Smooth muscle cell of trachea (primary cell): Measurements from ENCODE around the gene CD274. TPM values are rescaled to one million over a fixed set of nuclear protein-coding genes. Genes with fewer than 3 reads are reported as not detected.

Experiments
- total RNA-seq: library from RNA; depleted of rRNA; stranded (reverse); fragments of >200 nt; gene quantifications from 2 replicates; pipeline ENCODE4 v1.2.1, GENCODE V29; 2014

The CD274 gene
- 3.2 and 3.3 TPM in 2 replicates for total RNA-seq

DNA sequence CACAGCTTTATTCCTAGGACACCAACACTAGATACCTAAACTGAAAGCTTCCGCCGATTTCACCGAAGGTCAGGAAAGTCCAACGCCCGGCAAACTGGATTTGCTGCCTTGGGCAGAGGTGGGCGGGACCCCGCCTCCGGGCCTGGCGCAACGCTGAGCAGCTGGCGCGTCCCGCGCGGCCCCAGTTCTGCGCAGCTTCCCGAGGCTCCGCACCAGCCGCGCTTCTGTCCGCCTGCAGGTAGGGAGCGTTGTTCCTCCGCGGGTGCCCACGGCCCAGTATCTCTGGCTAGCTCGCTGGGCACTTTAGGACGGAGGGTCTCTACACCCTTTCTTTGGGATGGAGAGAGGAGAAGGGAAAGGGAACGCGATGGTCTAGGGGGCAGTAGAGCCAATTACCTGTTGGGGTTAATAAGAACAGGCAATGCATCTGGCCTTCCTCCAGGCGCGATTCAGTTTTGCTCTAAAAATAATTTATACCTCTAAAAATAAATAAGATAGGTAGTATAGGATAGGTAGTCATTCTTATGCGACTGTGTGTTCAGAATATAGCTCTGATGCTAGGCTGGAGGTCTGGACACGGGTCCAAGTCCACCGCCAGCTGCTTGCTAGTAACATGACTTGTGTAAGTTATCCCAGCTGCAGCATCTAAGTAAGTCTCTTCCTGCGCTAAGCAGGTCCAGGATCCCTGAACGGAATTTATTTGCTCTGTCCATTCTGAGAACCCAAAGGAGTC, at the start of gene CD274:
Gene CD274, plus strand, starts transcription at position 184 of the 733 bp plus-strand sequence. CDS start 5,572 bp downstream, outside the sequence.

DNA sequence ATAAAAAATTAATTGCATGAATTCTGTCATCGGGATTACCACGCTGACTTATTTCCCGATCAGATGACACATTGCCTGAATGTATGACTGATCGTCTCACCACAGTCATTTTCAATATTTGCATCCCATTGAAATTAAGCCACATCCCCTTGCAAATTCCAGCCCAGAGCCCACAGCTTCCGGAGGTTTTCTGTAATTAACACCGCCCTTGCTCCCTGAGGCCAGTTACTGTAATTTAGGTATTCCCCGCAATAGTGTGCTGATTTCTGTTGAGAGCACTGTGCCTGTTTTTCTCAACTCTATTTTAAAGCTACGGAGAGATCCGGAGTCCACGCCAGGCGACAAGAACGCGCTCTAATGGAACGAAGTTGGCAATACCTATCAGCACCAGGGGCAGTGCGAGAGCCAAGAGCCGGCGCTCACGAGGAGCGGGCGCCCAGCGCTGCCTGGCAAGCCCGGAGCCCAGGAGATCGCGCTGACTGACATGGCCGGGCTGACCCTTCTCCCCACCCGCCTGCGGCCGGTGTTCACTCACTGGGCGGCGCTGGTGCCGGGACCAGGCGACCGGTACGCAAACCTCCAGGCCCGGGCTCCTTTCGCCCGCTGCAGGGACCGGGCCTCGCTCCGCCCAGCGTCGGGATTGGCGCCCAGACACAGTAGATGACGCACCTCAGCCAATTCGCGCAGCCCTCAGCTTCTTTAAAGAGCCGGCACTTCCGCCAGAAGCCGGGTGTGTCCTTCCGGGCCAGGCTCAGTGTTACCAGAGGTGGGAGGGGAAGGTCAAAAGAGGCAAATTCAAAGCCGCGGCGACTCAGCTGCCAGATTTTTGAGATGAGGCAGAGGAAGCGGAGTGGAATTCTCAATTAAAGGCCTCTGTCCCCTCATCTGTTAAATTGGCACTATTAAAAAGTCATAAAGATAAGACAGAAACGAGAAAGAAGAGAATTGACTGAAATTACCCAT, 12.8 kb upstream of the CD274 start, which contains the start of gene PLGRKT:
Gene PLGRKT, minus strand, starts transcription at position 672 of the 963 bp plus-strand sequence. CDS start 5,948 bp downstream, outside the sequence.

DNA sequence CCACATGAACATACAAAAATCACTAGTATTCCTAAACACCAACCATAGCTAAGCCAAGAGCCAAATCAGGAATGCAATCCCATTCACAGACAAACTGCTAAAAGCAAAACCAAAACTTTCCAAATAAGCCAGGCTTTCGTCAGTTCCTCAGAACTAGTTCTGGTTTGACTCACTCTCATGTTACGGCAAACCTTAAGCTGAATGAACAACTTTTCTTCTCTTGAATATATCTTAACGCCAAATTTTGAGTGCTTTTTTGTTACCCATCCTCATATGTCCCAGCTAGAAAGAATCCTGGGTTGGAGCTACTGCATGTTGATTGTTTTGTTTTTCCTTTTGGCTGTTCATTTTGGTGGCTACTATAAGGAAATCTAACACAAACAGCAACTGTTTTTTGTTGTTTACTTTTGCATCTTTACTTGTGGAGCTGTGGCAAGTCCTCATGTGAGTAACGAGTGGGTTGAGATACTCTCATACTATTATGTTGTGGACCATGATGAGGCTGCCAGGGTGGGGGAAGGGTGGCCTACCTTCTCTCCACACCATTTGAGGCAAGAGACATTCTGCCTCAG, 60.1 kb downstream of the CD274 start, which contains the start of gene PDCD1LG2:
Gene PDCD1LG2, plus strand, starts transcription at position 172 of the 572 bp plus-strand sequence. CDS start 12,016 bp downstream, outside the sequence.

Other genes with a start within 250 kb of the CD274 start
- not detected in 2 replicates for gene INSL4, start 219.1 kb upstream of the CD274 start, total RNA-seq
- not detected in 2 replicates for gene RLN2, start 145.8 kb upstream of the CD274 start, total RNA-seq
- gene RLN1, start 110.7 kb upstream of the CD274 start, total RNA-seq, result 0.17 and 0.29 TPM in 2 replicates
- 8.9 and 24.6 TPM in 2 replicates for gene PLGRKT, start 12.6 kb upstream of the CD274 start, total RNA-seq
- 5.3 and 6.3 TPM in 2 replicates for gene PDCD1LG2, start 60.0 kb downstream of the CD274 start, total RNA-seq
- gene RIC1, start 178.6 kb downstream of the CD274 start, total RNA-seq, result 39.6 and 45.7 TPM in 2 replicates